GM18502 (cell line): Measurements from ENCODE around the gene OR8J1.
"Not testable (repeated sequence)": the region's sequence is repeated elsewhere in the genome, so short reads cannot be mapped to it uniquely, and the experiment has no call there.

Experiments used
- ATAC-seq: cut with Tn5 transposase; IDR thresholded peaks from one replicate; pipeline ENCODE4 v1.9.1; 2021; ENCODE audit warnings: mild to moderate bottlenecking; ENCODE audit not compliant: unreplicated experiment, poor library complexity

OR8J1 gene, protein sequence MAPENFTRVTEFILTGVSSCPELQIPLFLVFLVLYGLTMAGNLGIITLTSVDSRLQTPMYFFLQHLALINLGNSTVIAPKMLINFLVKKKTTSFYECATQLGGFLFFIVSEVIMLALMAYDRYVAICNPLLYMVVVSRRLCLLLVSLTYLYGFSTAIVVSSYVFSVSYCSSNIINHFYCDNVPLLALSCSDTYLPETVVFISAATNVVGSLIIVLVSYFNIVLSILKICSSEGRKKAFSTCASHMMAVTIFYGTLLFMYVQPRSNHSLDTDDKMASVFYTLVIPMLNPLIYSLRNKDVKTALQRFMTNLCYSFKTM

DNA sequence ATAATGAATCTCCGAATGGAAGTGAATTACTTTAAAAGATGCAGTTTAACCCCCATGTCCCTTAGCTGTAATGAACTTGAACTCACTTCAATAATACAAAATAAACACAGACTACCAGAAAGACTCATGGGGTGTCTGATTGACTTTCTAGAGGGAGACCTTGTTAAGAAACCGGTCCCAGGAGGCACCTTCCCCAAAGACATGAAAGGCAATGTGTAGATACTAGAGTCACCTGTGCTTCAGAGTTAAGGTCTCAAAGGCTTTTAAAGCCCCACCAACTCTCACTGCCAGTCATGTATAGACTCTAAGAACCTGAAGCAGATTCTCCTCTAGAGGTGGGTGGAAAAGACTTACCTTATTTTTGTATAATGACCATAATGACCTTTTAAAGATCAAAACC is at the start of gene OR8J1:
Gene OR8J1, plus strand, starts transcription at position 301 of the 400 bp plus-strand sequence. CDS start 5,956 bp downstream, outside the sequence.
- ATAC-seq: no peak

GRCh38 chr11:56307836-56308235 is 46.3 kb upstream of the OR8J1 start:
- no peak for ATAC-seq

- no peak for ATAC-seq
Observed at GRCh38 chr11:56314844-56315243, 39.2 kb upstream of the OR8J1 start, which contains the start of gene OR8K3. Gene OR8K3 (plus strand): TSS chr11:56315144. CDS start chr11:56318307, 3,163 bp downstream.

GRCh38 chr11:56331861-56332491 is 22.1 kb upstream of the OR8J1 start:
- no peak for ATAC-seq

- ATAC-seq: no peak
Observed at GRCh38 chr11:56333156-56333555, 20.9 kb upstream of the OR8J1 start.

- no peak for ATAC-seq
Observed at GRCh38 chr11:56340289-56340688, 13.8 kb upstream of the OR8J1 start.

DNA sequence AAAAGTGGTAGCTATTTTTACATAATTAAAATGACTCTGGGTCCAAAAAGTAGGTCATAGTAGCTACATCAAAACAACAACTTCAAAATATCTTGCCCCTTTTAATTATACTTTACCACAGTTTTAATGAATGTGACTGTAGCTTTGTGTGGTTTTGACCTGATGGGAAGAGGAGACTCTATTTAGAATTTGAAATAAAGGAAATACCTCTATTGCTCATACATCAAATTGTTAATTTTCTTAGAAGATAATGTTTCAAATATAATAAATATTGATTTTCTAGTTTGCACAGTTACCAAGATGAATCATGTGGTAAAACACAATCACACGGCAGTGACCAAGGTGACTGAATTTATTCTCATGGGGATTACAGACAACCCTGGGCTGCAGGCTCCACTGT is 8.4 kb upstream of the OR8J1 start, which contains the start of gene OR8K1:
Gene OR8K1, plus strand, starts transcription at position 301 of the 400 bp plus-strand sequence. Its CDS starts 0 bp downstream, at position 301.
- ATAC-seq: no peak

DNA sequence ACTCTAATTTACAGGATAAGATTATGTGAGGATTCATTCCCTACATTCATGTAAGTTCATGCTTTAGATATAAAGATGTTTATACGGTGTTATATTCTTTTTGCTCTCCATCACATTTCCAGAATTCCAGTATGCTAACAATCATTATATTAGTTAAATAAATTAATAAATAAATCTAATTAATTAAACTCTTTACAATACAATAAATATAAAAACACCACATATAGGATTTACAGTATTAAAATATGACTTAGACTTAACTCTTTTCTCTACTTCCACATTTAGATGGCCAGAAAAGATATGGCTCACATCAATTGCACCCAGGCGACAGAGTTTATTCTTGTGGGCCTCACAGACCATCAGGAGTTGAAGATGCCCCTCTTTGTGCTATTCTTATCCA is 21.2 kb downstream of the OR8J1 start, which contains the start of gene OR8U1:
Gene OR8U1, plus strand, starts transcription at position 301 of the 400 bp plus-strand sequence. Its CDS starts 0 bp downstream, at position 301.
- ATAC-seq: no peak

GRCh38 chr11:56380120-56380519 is 26.0 kb downstream of the OR8J1 start:
- ATAC-seq: no peak

DNA sequence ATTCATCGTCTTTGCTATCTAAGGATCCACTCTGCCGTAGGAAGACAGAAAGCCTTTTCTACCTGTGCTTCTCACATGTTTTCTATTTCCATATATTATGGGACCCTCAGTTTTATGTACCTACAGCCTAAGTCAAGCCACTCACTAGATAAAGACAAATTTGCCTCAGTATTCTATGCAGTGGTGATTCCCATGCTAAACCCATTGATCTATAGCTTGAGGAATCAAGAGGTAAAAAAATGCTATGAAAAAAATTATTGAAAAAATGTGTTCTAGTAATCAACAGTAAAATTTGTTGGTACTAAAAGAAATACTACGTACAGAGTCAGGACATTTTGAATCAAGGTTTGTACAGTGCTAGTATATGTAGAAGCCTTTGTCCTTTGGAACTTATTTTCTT is 40.3 kb downstream of the OR8J1 start:
- no peak for ATAC-seq

GRCh38 chr11:56396047-56396446 is 42.0 kb downstream of the OR8J1 start:
- ATAC-seq: no peak

DNA sequence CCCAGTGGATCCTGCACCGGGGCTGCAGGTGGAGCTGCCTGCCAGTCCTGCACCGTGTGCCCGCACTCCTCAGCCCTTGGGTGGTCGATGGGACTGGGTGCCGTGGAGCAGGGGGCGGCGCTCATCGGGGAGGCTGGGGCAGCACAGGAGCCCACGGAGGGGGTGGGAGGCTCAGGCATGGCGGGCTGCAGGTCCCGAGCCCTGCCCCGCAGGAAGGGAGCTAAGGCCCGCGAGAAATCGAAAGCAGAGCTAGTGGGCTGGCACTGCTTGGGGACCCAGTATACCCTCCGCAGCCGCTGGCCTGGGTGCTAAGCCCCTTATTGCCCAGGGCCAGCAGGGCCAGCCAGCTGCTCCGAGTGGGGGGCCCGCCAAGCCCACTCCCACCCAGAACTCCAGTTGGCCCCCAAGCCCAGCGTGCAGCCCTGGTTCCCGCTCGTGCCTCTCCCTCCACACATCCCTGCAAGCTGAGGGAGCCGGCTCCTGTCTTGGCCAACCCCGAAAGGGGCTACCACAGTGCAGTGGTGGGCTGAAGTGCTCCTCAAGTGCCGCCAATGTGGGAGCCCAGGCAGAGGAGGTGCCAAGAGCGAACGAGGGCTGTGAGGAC is 47.9 kb downstream of the OR8J1 start:
- not testable (repeated sequence) for ATAC-seq

DNA sequence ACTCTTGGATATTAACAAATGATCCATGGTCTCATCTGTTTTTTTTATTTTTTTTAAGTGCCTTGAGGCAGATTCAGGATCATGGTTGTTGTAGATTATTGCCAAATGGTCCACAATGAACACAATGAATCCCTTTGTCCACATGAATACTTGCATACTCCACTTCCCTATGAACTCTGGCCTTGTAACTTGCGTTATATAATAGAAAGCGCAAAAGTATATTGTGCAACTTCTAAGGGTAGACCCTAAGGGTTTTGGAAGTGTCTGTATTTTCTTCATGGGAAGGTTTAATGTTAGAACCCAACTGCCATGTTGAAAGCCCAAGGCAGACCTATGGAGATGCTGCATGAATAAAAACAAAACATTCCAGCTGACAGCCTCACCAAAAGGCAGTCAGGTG is 50.3 kb downstream of the OR8J1 start:
- ATAC-seq: no peak

DNA sequence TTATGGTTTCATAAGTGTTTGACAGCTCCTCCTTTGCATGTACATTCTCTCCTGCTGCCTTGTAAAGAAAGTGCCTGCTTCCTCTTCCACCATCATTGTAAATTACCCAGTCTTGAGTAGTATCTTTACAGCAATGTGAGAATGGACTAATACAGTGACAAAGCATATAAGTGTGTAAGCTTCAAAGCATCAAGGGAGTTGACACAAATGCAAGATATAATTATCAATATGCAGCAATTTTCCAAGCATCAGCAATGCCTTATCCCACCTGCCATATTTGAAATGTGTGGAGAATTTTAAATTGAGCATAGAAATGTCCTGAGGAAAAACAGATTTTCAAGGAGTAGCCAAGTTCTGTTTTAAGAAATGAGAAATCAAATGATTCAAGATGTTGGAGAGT is 56.7 kb downstream of the OR8J1 start:
- ATAC-seq: no peak
